ENCODE measurements around the gene CCL18. TPM values are rescaled to one million over a fixed set of nuclear protein-coding genes. Genes with fewer than 3 reads are reported as not detected.

The CCL18 gene
- polyA plus RNA-seq, 1 of the 3 experiments (the other 2 are of a cell fraction), result not detected

DNA sequence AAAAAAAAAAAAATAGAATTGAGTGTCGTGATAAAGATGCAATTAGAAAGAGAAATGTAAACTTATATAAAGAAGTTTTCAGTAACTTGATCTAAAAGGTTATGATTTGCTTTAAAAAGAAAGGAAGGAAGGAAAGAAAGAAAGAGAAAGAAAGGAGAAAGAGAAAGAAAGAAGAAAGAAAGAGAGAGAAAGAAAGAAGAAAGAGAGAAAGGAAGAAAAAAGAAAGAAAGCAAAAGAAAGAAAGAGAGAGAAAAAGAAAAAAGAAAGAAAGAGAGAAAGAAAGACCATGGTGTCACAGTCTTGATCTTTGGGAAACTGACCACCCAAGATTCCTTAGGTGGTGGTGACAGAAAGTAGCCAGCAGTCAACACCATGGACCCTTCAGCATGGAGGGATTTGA, 30.2 kb downstream of the CCL18 start:
- Histone ChIP-seq H3K4me3 (ENCODE audit: low read depth in 2 of 2, low read length in 1 of 2) (no peak overlapping the region), H3K79me2 (ENCODE audit: insufficient read depth) (no peaks in the 10 kb centered on the region), H3K27ac (ENCODE audit: low read depth in 2 of 2, low read length in 1 of 2) (no peak overlapping the region), H4K20me1 (ENCODE audit: insufficient read depth) (no peaks in the 10 kb centered on the region), H3K4me2 (no peak overlapping the region), H3K9me2 (no peaks in the 10 kb centered on the region), H3K4me1 (ENCODE audit: control insufficient read depth in 1 of 2, insufficient read depth in 2 of 2, low read depth in 1 of 2, low read length in 1 of 2) (no peaks in the 10 kb centered on the region), H2AFZ (ENCODE audit: low read depth) (no peak overlapping the region), H3K27me3 (ENCODE audit: insufficient read depth) (peaks cover 26% of the 10 kb centered on the region), H3K36me3 (replicated peaks in 1 of 2; ENCODE audit: control insufficient read depth in 1 of 2, insufficient read depth in 2 of 2, low read length in 1 of 2) (no peaks in the 10 kb centered on the region), H3F3A (replicated peaks; ENCODE audit: insufficient read depth) (no peaks in the 10 kb centered on the region), H3K9me3 (no peaks in the 10 kb centered on the region), H3K9ac (no peak overlapping the region)
- WGBS (ENCODE audit: low lambda C conversion rate), result 6% methylated on average over 1 of the region's 1 CpG
- POLR2A ChIA-PET, result interaction anchor here (0.6 kb wide), 1 partner anchor 132 kb away, joined by 3 read pairs; no protein-coding TSS in a partner anchor
- CTCF ChIA-PET, result no interaction called here
- no peak for DNase-seq
- no peak for TF ChIP-seq MEF2A (IDR thresholded peaks at IDR 0.05; ENCODE audit: borderline replicate concordance, low read depth)
- TF ChIP-seq, protein P1, sequence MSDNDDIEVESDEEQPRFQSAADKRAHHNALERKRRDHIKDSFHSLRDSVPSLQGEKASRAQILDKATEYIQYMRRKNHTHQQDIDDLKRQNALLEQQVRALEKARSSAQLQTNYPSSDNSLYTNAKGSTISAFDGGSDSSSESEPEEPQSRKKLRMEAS (IDR thresholded peaks at IDR 0.05; ENCODE audit: low read depth), result no peak

- TF ChIP-seq, protein P2, sequence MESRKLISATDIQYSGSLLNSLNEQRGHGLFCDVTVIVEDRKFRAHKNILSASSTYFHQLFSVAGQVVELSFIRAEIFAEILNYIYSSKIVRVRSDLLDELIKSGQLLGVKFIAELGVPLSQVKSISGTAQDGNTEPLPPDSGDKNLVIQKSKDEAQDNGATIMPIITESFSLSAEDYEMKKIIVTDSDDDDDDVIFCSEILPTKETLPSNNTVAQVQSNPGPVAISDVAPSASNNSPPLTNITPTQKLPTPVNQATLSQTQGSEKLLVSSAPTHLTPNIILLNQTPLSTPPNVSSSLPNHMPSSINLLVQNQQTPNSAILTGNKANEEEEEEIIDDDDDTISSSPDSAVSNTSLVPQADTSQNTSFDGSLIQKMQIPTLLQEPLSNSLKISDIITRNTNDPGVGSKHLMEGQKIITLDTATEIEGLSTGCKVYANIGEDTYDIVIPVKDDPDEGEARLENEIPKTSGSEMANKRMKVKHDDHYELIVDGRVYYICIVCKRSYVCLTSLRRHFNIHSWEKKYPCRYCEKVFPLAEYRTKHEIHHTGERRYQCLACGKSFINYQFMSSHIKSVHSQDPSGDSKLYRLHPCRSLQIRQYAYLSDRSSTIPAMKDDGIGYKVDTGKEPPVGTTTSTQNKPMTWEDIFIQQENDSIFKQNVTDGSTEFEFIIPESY (IDR thresholded peaks at IDR 0.05; ENCODE audit: borderline replicate concordance, low read depth), result no peak
- TF ChIP-seq SMC3 (IDR thresholded peaks at IDR 0.05; ENCODE audit: low read depth, low read length), result no peak
- no peak for TF ChIP-seq IRF3 (IDR thresholded peaks at IDR 0.05; ENCODE audit: low read depth, low read length)
- TF ChIP-seq NFIC (IDR thresholded peaks at IDR 0.05; ENCODE audit: borderline replicate concordance), result no peak
- TF ChIP-seq USF2 (IDR thresholded peaks at IDR 0.05; ENCODE audit: borderline replicate concordance, low read depth, low read length), result no peak
- no peak for TF ChIP-seq RFX5 (IDR thresholded peaks at IDR 0.05; ENCODE audit: low read length)
- TF ChIP-seq USF1 (IDR thresholded peaks at IDR 0.05; ENCODE audit: borderline replicate concordance, low read depth), result no peak
- TF ChIP-seq TAF1 (IDR thresholded peaks at IDR 0.05; ENCODE audit: borderline replicate concordance, low read depth, low read length), result no peak
- no peak for TF ChIP-seq NRF1 (IDR thresholded peaks at IDR 0.05; ENCODE audit: low read depth, low read length)
- TF ChIP-seq ELF1 (IDR thresholded peaks at IDR 0.05), result no peak
- ChIA-PET CTCF (no interaction called here), POLR2A (interaction anchor here (0.6 kb wide), 1 partner anchor 133 kb away, joined by 3 read pairs; no protein-coding TSS in a partner anchor)
- no peak overlapping the region for H3K4me3 ChIP-seq (ENCODE audit: low read depth in 2 of 2, low read length in 1 of 2)
- H3K79me2 ChIP-seq (ENCODE audit: insufficient read depth), result no peaks in the 10 kb centered on the region
- DNase-seq, result no peak
- H3K9me2 ChIP-seq, result no peaks in the 10 kb centered on the region
- H3K9me3 ChIP-seq, result no peaks in the 10 kb centered on the region
- H3K4me1 ChIP-seq (ENCODE audit: control insufficient read depth in 1 of 2, insufficient read depth in 2 of 2, low read depth in 1 of 2, low read length in 1 of 2), result no peaks in the 10 kb centered on the region
- no peak overlapping the region for H3K4me2 ChIP-seq
- H3K9ac ChIP-seq, result no peak overlapping the region
- no peaks in the 10 kb centered on the region for H4K20me1 ChIP-seq (ENCODE audit: insufficient read depth)
- no peaks in the 10 kb centered on the region for H3F3A ChIP-seq (replicated peaks; ENCODE audit: insufficient read depth)
- no peak overlapping the region for H2AFZ ChIP-seq (ENCODE audit: low read depth)
- H3K27ac ChIP-seq (ENCODE audit: low read depth in 2 of 2, low read length in 1 of 2), result no peak overlapping the region
- no peaks in the 10 kb centered on the region for H3K36me3 ChIP-seq (replicated peaks in 1 of 2; ENCODE audit: control insufficient read depth in 1 of 2, insufficient read depth in 2 of 2, low read length in 1 of 2)
- 7% methylated on average over 3 of the region's 7 CpGs for WGBS (ENCODE audit: low lambda C conversion rate)
- H3K27me3 ChIP-seq (ENCODE audit: insufficient read depth), result peaks cover 21% of the 10 kb centered on the region
Measured at GRCh38 chr17:36094746-36095145, 30.7 kb downstream of the CCL18 start.
